Esophagus muscularis mucosa (tissue), 4 donors: ENCODE data around the gene SLC49A3. TPM values are rescaled to one million over a fixed set of nuclear protein-coding genes. Genes with fewer than 3 reads are reported as not detected.

Experiments used
- DNase-seq: peaks from one replicate; pipeline ENCODE4 v3.0.0-alpha.2; 2017; ENCODE audit errors: extremely low spot score
- H3K27ac ChIP-seq, 4 donors: fragments of 200-600 bp; sonication (generic); replicated peaks in 1 of 4; 1 replicate in 3 of 4; 2 replicates in 1 of 4; pipeline ENCODE4 v1.5.1; 2016 to 2019; ENCODE audit warnings: mild to moderate bottlenecking in 1 of 4
- H3K27me3 ChIP-seq, 4 donors: fragments of 200-600 bp; sonication (generic); one replicate each; pipeline versions ENCODE4 v1.5.1 to v1.6.0; 2016 to 2019
- H3K36me3 ChIP-seq, 4 donors: fragments of 200-600 bp; sonication (generic); one replicate each; pipeline ENCODE4 v1.5.1; 2016 to 2019
- H3K4me1 ChIP-seq, 4 donors: fragments of 200-600 bp; sonication (generic); one replicate each; pipeline ENCODE4 v1.5.1; 2016 to 2019
- H3K4me3 ChIP-seq, 4 donors: fragments of 200-600 bp; sonication (generic); 1 replicate in 2 of 4; 2 replicates in 2 of 4; pipeline ENCODE4 v1.5.1; 2016 to 2019; ENCODE audit warnings: mild to moderate bottlenecking in 4 of 4, moderate library complexity in 1 of 4
- H3K9me3 ChIP-seq, 4 donors: fragments of 200-600 bp; sonication (generic); 1 replicate in 3 of 4; 2 replicates in 1 of 4; pipeline ENCODE4 v1.5.1; 2016 to 2019
- EP300 ChIP-seq: sonication (generic); formaldehyde crosslinking; IDR thresholded peaks from one replicate; pipeline ENCODE4 v1.6.1; 2017; ENCODE audit warnings: antibody characterized with exemption
- POLR2A ChIP-seq: fragments of 450-650 bp; IDR thresholded peaks from one replicate; pipeline ENCODE4 v1.6.1; 2017; ENCODE audit warnings: antibody characterized with exemption, moderate library complexity, mild to moderate bottlenecking, low read depth
- POLR2AphosphoS5 ChIP-seq, 2 donors: sonication (generic); formaldehyde crosslinking; IDR thresholded peaks; one replicate each; pipeline ENCODE4 v1.6.1; 2017; ENCODE audit warnings: antibody characterized with exemption in 2 of 2
- WGBS: methylation state at CpG from one replicate; pipeline ENCODE4 v1.1.5; 2018; 5-methylcytosine and 5-hydroxymethylcytosine counted together
- intact Hi-C: fragments of 100-400 bp; cut with DNase I; formaldehyde crosslinking; loops from one replicate; pipeline ENCODE4 v1.15.1; 2023
- total RNA-seq, 4 donors: library from RNA; depleted of rRNA; stranded (reverse); fragments of >200 nt; gene quantifications; one replicate each; pipeline versions ENCODE4 v1.1.0 to v1.2.1, GENCODE V29; 2016
- TF ChIP-seq, protein P1 (sequence below), 3 experiments: fragments of 200-600 bp in 2 of 3; fragments of 450-650 bp in 1 of 3; sonication (generic) in 2 of 3; IDR thresholded peaks; one replicate each; pipeline ENCODE4 v1.5.1; 2017 to 2019; ENCODE audit warnings: antibody characterized with exemption in 3 of 3, mild to moderate bottlenecking in 2 of 3, moderate library complexity in 1 of 3

SLC49A3 gene
- total RNA-seq, 4 donors from 2014 or later: 5.5 to 9.4 (median 7.6) TPM

- no peak for DNase-seq
- H3K36me3 ChIP-seq: peaks cover 0 to 8% (median 3%) of the 10 kb centered on the region in 4 donors
- no peak overlapping the region for H3K4me3 ChIP-seq
- H3K9me3 ChIP-seq: no peaks in the 10 kb centered on the region
- peaks cover 20 to 56% (median 40%) of the 10 kb centered on the region in 4 donors for H3K4me1 ChIP-seq
- intact Hi-C loops: no loop called here
- H3K27me3 ChIP-seq: no peaks in the 10 kb centered on the region
- 89% methylated on average over 13 of the region's 13 CpGs for WGBS
- TF ChIP-seq, protein P1, sequence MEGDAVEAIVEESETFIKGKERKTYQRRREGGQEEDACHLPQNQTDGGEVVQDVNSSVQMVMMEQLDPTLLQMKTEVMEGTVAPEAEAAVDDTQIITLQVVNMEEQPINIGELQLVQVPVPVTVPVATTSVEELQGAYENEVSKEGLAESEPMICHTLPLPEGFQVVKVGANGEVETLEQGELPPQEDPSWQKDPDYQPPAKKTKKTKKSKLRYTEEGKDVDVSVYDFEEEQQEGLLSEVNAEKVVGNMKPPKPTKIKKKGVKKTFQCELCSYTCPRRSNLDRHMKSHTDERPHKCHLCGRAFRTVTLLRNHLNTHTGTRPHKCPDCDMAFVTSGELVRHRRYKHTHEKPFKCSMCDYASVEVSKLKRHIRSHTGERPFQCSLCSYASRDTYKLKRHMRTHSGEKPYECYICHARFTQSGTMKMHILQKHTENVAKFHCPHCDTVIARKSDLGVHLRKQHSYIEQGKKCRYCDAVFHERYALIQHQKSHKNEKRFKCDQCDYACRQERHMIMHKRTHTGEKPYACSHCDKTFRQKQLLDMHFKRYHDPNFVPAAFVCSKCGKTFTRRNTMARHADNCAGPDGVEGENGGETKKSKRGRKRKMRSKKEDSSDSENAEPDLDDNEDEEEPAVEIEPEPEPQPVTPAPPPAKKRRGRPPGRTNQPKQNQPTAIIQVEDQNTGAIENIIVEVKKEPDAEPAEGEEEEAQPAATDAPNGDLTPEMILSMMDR (IDR thresholded peaks at IDR 0.05): no peak
- no peak for TF ChIP-seq EP300
- TF ChIP-seq POLR2A: no peak
- TF ChIP-seq POLR2AphosphoS5 (IDR thresholded peaks at IDR 0.05): no peak
- H3K27ac ChIP-seq: no peak overlapping the region
These were observed 22.0 kb upstream of the SLC49A3 start for GRCh38 chr4:710916-711315.

GRCh38 chr4:710116-710515 lies 21.2 kb upstream of the SLC49A3 start:
- WGBS: 78% methylated on average over 7 of the region's 9 CpGs
- intact Hi-C loops: no loop called here
- Histone ChIP-seq H3K9me3 (no peaks in the 10 kb centered on the region), H3K4me3 (no peak overlapping the region), H3K4me1 (peaks cover 21 to 59% (median 43%) of the 10 kb centered on the region in 4 donors), H3K27me3 (no peaks in the 10 kb centered on the region), H3K36me3 (peaks cover 0 to 8% (median 3%) of the 10 kb centered on the region in 4 donors), H3K27ac (no peak overlapping the region)
- DNase-seq: no peak
- TF ChIP-seq POLR2AphosphoS5 (IDR thresholded peaks at IDR 0.05) (no peak), POLR2A (no peak), EP300 (no peak)
- TF ChIP-seq, protein P1 (IDR thresholded peaks at IDR 0.05): no peak

DNA sequence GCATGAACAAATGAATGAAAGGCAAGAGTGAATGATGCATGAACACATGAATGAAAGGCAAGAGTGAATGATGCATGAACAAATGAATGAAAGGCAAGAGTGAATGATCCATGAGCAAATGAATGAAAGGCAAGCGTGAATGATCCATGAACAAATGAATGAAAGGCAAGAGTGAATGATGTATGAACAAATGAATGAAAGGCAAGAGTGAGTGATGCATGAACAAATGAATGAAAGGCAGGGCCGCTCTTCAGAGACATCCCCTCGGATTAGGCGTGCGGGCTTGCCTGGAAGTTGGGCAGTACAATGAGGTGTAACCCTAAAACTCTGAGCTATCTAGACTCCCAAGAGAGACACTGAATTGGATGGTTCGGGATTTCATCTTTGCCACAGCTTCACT lies 20.4 kb upstream of the SLC49A3 start:
- Histone ChIP-seq H3K27me3 (no peaks in the 10 kb centered on the region), H3K9me3 (no peaks in the 10 kb centered on the region), H3K4me3 (no peak overlapping the region), H3K36me3 (peaks cover 0 to 5% (median 3%) of the 10 kb centered on the region in 4 donors), H3K4me1 (peaks cover 23 to 56% (median 49%) of the 10 kb centered on the region in 4 donors), H3K27ac (no peak overlapping the region)
- TF ChIP-seq EP300 (no peak), POLR2A (no peak)
- DNase-seq: no peak
- 95% methylated on average over 6 of the region's 6 CpGs for WGBS
- intact Hi-C loops: no loop called here

DNA sequence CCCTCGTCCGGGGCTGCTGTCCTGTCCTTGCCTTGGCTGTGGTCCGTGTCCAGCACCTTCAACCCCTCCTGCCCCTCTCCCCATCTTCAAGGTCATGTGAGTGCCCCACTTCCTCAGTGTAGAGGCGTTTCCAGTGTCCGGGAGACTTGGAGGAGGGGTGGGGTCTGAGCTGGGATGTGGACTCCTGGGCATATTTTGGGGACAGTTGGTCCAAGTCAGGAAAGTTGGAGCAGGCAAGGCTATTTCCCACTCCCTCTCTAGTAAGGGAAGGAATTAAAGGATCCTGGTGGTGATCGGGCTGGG lies 19.6 kb upstream of the SLC49A3 start:
- DNase-seq: no peak

DNA sequence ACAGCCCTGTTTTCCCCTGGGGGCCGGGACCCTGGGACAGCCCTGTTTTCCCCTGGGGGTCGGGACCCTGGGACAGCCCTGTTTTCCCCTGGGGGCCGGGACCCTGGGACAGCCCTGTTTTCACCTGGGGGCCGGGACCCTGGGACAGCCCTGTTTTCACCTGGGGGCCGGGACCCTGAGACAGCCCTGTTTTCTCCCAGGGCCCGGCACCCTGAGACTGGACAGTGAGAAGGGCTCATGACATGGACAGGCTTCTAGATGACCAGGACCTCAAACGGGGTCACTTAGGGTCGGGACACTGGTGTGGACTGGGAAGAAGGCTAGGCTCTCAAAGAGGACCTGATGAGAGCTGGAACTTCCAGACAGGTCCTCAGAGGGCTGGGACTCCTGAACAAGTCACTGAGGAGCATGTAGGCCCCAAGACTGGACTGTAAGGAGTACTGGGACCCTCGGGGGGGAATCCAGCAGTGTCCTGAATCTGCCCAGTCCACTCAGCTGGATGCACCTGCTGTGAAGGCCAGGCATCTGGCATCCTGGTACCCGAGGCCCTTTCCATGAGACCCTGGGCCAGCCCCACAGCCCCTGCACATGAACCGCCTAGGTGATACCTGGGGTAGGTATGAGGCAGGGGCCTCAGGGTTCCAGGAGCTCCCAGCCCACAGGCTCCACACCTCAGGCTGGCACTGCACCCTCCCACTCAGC lies 19.1 kb upstream of the SLC49A3 start:
- Histone ChIP-seq H3K9me3 (no peaks in the 10 kb centered on the region), H3K4me1 (peaks cover 23 to 52% (median 49%) of the 10 kb centered on the region in 4 donors), H3K27me3 (no peaks in the 10 kb centered on the region), H3K36me3 (no peaks in the 10 kb centered on the region), H3K27ac (no peak overlapping the region), H3K4me3 (peak overlapping the region in 3 of 4 donors; percentile 8 to 98 (median 97))
- 68% methylated on average over 3 of the region's 11 CpGs for WGBS
- DNase-seq: no peak
- intact Hi-C loops: no loop called here
- TF ChIP-seq, protein P1 (IDR thresholded peaks at IDR 0.05): no peak
- TF ChIP-seq EP300 (no peak), POLR2AphosphoS5 (IDR thresholded peaks at IDR 0.05) (no peak), POLR2A (no peak)

More for the DNA sequence above, 19.6 kb upstream of the SLC49A3 start:
- H3K27me3 ChIP-seq: no peaks in the 10 kb centered on the region
- intact Hi-C loops: no loop called here
- no peaks in the 10 kb centered on the region for H3K36me3 ChIP-seq
- WGBS: 86% methylated on average over 6 of the region's 6 CpGs
- TF ChIP-seq POLR2A: no peak
- TF ChIP-seq, protein P1 (IDR thresholded peaks at IDR 0.05): no peak
- no peak for TF ChIP-seq EP300
- no peak for TF ChIP-seq POLR2AphosphoS5 (IDR thresholded peaks at IDR 0.05)
- H3K27ac ChIP-seq: no peak overlapping the region
- H3K4me3 ChIP-seq: peak overlapping the region in 1 of 4 donors; percentile 8
- H3K9me3 ChIP-seq: no peaks in the 10 kb centered on the region
- H3K4me1 ChIP-seq: peaks cover 23 to 52% (median 49%) of the 10 kb centered on the region in 4 donors
